NCI-H82 (cell line): ENCODE results near the gene NVL.
"Not testable (repeated sequence)": the region's sequence is repeated elsewhere in the genome, so short reads cannot be mapped to it uniquely, and the experiment has no call there.

Source experiments
- DNase-seq: peaks from one replicate; lab custom pipeline; 2025; lab: John Stamatoyannopoulos, UW

Gene NVL

DNA sequence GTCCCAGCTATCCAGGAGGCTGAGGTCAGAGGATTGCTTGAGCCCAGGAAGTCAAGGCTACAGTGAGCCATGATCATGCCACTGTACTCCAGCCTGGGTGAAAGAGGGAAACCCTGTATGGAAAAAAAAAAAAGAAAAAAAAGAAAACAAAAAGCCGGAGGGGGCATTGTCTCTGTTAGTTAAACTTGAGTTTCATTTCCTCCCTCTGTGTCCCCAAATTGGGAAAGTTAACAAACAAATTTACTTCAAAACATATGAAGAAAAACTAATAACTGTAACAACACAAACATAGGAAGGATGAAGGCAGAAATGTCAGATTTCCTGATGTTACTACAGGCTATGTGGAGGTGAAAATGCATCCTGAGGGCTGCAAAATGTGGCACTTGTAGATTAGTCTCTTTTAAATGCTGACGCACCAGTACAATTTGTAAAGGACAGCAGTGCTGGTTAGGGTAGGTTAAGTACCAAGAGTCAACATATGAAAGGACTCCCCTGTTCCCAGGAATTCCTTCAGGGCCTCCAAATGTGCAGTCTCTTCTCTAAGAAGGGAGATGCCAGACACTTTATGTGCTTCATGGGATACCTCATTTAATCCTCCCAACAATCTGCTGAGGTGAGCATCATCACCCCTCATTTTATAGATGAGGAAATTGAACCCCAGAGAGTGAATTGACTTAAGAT lies 94.0 kb downstream of the NVL start:
- no peak for DNase-seq

DNA sequence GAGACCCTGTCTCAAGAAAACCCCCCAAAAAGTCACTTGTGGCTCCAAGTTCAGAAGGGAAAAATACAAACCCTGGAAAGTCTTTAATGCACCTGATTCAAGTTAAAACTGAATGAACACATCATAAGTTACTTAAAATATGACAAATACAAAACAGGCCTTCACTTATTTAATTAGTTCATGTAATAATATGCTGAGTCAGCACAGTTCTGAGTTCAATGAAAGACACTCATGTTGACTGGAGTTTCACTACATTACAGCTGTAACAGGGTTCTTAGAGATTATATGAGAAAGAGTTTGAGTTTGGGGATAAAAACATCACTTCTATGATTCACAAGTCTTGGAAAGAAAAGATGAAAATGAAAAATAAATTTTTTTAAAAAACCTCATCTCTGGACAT lies 96.0 kb downstream of the NVL start:
- DNase-seq, result no peak

DNA sequence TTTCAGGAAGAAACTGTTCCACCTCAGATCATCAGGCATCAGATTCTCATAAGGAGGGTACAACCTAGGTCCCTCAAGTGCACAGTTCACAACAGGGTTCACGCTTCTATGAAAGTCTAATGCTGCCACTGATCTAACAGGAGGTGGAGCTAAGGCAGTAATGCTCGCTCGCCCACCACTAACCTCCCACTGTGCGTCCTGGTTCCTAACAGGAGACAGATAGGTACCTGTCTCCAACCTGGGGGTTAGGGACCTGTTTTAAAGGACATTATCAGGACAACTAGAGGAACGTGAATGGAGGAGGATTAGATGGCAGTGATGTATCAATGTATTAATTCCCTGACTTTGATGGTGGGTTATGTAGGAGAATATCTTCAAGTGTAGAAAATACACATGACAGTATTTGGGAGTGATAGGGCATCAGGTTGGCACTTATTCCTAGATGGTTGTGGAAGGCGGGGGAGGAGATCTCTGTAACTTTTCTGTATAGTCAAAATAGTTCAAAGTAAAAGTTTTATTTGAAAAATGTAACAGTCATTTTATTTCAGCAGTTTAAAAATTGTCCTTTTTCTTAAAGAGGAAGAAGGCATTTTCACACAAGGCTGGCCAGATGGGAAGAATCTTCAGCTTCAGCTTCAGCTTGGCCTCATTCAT lies 103.0 kb downstream of the NVL start:
- no peak for DNase-seq

DNA sequence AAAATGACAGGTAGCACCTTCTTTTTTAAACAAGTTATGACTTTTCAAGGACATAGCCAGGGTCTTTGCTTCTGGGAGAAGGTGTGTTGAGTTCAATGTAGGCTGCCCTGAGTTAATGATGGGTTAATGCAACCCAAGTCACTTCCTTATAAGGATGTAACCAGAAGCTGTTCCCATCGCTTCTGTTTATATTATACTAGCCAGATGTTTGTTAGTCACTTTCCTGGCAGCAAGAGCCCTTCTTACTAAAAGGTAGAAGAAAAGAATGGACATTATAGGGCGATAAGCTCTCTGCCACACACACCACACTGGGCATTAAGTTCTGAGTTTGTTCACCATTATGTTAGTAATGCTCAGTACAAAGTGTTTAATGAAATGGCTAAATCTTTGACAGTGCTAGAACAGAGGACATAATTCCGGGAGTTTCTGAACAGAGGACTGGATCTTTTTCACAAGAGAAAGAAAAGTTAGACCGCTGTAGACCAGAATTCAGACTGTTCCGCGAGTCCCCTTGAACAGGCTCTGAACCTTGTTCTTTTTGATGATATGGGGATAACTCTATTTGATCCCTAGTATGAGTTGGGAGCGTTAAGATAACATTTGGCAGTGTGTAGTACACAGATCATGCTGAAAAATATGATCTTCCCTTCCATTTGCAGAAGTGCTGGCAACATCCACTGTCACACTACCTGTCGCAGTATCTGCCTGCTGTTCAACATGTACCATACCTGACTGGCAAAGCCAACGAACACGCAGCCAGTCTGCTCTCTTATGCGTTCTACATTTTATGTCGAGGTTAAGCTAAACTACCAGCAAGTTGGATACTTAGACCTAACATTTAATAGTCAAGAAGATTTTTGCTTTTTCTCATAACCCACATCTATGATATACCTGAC lies 105.9 kb downstream of the NVL start:
- no peak for DNase-seq

DNA sequence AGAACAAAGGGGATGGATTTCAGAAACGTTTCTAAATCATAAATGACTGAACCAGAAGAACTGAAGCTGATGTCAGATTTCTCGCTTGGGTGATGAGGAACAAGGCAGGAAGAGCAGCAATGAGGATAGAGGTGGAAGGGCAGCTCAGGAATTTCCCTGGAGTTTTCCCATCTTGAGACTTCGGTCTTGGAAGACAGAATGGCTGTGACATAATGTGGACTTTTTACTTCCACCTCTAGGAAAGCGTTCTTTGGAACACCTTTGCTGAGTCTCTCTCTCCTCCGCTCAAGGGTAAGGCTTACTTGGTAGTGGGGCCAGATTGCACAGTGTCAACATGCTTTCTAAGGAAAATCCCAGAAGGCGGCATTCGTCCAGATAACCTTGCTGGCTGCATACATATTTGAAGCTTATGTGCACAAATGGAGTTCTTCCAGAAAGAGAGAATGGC lies 110.3 kb downstream of the NVL start:
- DNase-seq, result no peak

DNA sequence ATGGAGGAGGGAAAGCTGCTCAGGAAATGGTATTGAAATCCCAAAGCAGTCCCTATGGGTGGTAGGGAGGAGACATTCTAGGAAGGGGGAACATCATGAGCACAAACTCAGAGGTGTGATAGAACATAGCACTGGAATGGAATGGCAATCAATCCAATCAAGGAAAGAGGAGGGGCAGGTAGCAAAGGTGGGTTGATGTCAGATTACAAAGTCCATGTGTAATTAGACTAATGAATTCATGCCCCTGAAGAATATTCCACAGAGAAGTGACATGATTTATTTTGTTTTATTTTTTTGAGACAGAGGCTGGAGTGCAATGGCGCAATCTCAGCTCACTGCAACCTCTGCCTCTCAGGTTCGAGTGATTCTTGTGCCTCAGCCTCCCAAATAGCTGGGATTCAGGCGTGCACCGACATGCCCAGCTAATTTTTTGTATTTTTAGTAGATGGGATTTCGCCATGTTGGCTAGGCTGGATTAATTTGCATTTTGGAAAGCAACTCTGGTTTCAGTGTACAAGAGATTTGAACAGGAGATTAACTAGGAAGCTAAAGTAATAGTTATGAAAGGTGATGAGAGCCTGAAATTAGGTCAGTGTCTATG lies 110.9 kb downstream of the NVL start:
- DNase-seq, result no peak

DNA sequence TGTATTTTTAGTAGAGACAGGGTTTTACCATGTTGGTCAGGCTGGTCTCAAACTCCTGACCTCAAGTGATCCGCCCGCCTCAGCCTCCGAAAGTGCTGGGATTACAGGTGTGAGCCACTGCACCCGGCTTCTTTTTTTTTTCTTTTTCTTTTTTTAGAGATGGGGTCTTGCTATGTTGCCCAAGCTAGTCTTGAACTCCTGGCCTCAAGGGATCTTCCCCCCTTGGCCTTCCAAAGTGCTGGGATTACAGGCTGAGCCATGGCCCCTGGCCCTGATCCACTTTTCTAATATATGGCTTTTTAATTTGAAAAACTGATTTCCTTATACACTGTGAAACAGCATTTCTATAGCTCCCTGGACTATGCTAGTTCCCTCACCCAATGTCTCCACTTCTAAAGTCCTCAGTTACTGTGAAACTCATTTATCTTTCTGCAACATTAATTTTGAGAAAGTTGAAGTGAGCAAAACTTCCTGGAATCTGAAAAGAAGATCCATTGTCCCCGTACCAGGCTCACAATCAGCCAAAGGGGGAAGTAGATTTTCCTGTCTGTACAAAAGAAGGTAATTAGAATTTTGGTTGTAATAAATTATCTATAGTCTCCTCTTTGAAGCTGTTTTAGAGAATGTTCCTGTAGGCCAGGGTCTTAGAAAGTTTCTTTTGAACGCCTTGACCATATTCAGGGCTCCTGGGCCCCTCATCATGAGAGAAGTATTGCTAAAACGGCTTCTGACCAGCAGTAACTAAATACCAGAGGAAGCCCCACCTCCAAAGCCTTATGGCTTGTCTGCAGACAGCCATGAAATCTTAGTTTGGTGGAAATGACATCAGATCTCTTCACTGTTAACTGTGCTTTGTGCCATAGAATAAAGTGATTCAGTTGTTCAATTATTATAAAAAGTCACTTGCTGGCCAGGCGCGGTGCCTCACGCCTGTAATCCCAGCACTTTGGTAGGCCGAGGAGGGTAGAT lies 112.0 kb downstream of the NVL start:
- DNase-seq, result no peak

DNA sequence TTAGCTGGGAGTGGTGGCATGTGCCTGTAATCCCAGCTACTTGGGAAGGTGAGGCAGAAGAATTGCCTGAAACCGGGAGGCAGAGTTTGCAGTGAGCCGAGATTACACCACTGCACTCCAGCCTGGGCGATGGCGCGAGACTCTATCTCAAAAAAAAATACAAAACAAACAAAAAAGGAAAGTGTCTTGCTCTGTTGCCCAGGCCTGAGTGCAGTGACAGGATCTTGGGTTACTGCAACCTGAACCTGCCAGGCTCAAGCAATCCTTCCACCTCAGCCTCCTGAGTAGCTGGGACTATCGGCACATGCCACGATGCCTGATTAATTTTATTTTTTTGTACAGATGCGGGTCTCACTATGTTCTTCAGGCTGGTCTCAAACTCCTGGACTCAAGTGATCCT lies 113.6 kb downstream of the NVL start:
- DNase-seq, result no peak

DNA sequence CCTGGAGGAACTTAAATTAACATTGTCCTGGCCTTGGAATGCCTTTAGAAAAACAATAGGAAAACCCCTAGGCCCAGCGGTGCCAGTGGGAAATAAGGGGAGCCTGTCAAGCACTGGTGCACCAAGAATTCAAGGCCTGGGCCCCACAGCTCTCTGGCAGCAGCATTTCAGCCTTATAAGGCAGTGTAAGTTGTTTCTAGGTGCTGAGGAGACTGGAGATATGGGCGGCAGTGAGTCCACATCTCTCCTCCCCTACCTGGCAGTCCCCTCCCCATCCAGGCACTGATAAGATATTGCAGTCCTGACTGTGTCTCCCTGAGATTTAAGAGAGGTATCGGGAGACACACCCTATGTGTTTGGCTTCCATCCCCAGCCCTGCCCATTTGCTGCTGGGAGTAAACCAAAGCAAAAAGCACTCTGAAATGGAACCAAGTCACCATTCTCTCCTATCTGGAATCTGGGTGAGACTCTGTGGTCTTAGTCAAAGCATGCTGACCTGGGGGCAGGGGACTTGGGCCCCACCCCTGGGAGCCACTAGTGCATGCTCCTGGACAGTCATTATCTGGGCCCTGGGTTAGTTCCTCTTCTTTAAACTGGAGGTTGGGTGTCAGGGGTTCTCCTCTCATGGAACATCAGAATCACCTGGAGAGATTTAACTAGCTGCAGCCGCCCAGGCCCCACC lies 116.4 kb downstream of the NVL start:
- no peak for DNase-seq

DNA sequence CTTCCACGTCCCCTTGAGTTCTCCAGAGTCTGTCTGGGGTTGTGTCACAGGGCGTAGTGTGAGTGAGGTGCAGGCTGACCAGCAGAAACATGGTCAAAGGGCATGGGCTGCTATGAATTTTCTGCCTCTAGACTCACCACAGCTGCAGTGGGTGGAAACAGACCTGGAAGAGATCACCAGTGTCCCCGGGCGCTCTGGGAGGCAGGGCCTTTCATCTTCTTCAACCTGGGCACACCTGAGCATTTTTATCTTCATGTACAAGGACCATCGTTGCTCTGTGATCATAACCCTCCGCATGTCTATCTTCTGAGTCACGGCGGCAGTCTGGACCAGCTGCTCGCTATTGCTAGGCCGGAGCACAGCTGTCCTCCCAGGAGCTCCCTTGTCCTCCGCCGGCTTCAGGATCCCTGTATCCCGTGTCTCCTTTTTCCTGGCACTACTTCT lies 117.3 kb downstream of the NVL start:
- peak; percentile 32 for DNase-seq

DNA sequence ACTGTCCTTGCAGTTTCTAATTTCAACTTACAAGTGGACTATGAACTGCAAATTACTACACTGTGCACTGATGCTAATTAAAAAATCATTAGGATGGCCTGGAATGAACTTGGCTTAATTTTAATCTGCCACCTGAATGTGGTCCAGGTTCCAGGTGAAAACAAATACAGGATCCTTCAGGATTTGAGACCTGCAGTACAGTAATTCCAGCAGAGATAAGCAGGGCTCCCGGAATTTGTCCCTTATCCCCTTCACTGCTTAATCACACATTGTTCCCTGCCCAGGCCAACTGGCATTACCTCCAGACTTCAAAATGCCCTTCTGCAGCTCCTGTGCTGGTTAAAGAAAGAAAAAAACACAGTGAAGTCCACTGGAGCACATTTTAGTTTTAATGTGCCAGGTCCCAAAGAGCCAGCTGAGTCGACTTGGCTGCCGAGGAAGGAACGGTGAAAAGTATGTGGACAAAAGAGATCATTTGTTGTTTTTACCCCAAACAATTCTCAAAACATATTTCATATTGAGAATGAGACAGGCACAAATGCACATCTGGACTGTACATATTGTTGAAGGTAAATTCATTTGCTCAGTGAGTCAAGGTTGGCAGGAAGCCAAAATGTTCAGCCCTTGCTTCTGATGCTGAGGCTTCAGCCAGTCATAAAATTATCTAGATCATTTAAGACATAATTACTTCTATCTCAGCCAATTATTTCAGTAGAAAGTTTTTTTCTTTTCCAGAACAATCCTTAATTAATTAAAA lies 118.6 kb downstream of the NVL start:
- DNase-seq, result peak; percentile 87

DNA sequence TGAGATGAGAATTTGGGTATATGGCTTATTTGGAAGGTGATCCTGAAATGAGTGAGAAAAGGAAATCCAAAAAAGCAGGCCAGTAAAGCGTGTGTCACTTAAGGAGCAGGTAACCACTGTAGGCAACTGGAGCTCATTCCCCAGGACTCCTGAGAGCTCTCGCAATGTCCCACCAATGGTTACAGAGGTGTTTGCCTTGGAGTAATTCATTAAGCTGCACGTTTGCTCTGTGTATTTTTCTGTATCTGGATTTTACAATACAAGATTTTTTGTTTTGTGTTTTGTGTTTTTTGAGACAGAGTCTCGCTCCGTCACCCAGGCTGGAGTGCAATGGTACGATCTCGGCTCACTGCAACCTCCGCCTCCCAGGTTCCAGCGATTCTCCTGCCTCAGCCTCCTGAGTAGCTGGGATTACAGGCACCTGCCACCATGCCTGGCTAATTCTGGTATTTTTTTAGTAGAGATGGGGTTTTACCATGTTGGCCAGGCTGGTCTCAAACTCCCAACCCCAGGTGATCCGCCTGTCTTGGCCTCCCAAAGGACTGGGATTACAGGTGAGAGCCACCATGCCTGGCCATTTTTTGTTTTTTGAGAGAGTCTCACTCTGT lies 123.9 kb downstream of the NVL start:
- DNase-seq, result not testable (repeated sequence)

DNA sequence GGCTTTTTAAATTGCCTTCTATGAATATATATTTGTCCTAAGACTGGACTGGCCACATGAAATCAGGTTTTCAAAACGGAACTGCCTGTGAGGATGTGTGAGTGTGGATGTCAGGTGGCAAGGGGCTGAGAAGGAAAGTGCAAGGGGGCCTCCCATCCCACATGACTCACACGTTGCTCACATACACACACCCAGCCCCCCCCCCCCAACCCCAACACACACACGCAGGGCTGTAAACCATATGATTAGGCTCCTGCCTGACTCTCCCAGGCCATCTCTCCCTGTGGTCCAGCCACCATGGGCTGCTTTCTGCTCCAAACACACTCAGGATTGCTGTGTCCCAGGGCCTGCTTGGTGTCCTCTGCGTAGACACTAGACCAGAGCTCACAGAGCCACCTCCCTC lies 124.5 kb downstream of the NVL start:
- no peak for DNase-seq

DNA sequence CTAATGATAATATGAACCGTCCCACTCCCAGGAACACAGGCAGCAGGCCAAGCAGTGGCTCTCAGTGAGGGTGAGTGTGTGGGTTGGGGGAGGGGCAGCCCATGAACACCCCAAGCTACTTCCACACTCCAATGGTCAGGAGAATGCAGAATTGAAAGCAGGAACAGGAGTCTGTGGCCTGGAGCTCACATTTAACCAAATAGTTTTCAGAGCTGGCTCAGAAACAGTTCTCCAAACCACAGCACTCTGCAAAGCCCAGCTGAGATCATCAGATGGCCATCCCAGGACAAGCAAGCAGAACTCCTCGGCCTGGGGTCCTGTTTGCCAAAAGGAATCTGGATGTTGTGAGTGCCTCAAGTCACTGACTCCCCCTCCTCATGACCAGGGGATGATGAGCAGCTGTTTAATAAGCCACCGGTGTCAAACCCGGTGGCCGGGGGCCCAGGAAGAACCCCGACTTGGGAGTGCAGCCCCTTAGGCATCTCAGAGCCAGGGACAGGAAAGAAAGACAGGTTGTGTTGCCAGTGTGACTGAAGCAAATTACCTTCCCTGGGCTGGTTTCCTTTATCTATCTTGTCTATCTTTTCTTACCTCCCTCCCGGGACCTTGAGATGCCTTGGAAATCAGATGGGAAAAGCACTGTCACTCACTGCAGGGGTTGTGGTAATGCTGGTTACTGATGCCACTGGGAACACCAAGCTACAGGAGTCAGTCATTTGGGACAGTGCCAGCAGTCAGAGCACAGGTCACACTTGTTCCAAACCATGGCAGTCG lies 126.5 kb downstream of the NVL start:
- no peak for DNase-seq

DNA sequence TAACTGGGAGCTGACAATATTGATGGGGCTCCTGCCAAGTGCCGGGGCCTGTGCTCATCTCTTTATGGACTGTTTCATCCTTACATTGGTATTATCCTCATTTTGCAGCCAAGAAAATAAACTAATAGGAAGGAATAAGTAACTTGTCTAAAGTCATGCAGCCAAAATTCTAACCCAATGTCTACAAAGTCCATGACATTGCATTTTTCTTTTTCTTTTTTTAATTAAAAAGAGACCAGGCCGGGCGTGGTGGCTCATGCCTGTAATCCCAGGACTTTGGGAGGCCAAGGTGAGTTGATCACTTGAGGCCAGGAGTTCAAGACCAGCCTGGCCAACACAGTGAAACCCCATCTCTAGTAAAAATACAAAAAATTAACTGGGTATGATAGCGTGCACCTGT lies 128.1 kb downstream of the NVL start:
- DNase-seq, result no peak

DNA sequence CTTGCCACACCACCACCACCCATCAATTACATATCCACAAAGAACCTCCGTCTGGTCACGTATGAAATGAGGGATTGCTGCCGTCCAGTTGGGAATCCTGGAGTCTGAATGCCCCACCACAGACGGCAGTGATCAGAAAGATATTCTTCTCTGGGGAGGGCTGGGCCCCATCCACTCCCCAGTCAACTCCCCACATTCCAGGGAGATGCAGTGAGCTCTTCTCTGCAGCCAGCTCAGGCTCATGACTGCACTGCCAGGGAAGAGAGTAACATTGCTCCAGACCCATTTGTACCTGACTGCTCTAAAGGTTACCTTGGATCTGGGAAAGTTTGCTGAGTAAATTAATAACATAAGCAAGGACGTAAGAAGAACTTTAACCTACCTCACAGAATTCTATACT lies 128.6 kb downstream of the NVL start:
- DNase-seq, result no peak

DNA sequence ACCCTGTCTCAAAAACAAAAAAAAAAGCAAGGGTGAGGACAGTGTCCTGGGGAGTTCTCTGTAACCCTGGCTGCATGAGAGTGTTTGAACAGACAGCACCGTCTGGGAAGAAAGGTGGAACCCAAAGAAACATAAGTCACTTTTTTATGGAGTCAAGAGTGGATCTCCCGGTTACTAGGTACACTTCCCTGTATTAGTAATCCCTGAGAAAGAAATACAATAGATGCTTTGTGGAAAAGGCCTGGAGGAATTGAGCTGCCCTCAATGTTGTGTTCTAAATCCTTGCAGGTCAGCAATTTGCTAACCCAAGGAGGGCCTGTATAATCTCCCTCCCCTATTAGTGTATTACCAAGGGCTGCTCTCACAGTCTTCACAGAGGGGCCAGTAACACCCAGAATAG lies 130.3 kb downstream of the NVL start:
- no peak for DNase-seq

DNA sequence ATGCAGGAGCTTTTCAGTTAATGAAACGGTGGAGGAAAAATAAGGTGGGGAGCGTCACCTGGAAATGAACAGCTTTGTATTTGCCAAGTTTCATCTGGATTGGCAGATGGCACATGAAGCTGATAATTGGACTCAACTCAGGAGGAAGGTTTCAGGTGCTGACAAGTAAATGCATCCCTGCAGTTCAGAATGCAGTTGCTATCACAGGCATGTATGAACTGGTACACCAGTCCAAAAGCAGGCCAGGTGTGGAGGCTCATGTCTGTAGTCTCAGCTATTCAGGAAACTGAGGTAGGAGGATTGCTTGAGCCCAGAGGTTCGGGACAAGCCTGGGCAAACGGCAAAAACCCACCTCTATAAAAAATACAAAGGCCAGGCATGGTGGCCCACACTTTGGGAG lies 131.4 kb downstream of the NVL start:
- DNase-seq, result no peak
